Measurements from ENCODE around the gene ANKRD28.

DNA sequence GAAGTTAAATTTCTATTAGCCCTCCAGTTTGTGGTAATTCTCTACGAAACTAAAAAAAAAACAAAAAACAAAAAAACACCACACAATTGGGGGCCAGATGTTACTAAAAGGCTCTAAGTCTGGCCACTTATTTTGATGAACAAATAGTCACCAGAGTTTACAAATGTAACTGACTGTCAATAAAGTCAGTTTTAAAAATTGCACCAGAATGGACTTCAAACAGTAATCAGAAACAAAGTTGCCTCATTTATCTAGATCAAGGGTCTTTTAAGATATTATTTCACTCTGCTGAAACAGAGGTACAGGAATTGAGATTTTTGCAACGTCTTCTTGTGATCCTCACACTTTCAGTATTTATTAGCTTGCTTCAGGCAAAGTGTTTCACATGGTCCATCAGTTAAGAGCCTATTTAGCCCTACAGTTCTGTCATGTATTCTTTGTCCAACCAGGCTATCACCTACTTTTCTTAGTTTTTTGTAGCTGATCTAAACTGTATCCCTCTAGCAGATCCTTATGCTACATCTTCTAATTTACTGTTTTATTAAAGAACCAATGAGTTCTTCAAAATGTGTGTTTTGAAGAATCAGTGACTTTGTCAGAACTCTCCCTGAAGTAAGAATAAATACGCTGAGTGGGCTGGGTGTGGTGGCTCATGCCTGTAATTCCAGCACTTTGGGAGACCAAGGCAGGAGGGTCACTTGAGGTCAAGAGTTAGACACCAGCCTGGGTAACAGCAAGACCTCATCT lies 74.7 kb downstream of the ANKRD28 start:
- TF ChIP-seq SNRNP70 (IDR thresholded peaks at IDR 0.05; ENCODE audit: low read depth, low read length) (no peak), ARNTL (CRISPR knock-in tag; IDR thresholded peaks at IDR 0.05) (no peak), ZNF615 (CRISPR knock-in tag; IDR thresholded peaks at IDR 0.05; ENCODE audit: borderline replicate concordance) (no peak), TRIM24 (CRISPR knock-in tag; IDR thresholded peaks at IDR 0.05) (no peak), FOXK2 (IDR thresholded peaks at IDR 0.05) (no peak), RNF2 (conservative IDR thresholded peaks at IDR 0.05; ENCODE audit: low read depth) (no peak), ZNF777 (CRISPR knock-in tag; IDR thresholded peaks at IDR 0.05) (no peak), TAF1 (CRISPR knock-in tag; IDR thresholded peaks at IDR 0.05) (no peak), EZH2 (conservative IDR thresholded peaks at IDR 0.05; ENCODE audit: low read depth, low read length) (no peak), POLR2AphosphoS5 (IDR thresholded peaks at IDR 0.05; ENCODE audit: low read depth, low read length) (no peak), CBX5 (CRISPR knock-in tag; IDR thresholded peaks at IDR 0.05; ENCODE audit: borderline replicate concordance) (no peak), CREM (IDR thresholded peaks at IDR 0.05) (no peak), CREM (CRISPR knock-in tag; IDR thresholded peaks at IDR 0.05) (no peak), POLR2A (IDR thresholded peaks at IDR 0.05; ENCODE audit: insufficient read depth in 1 of 2, low read depth in 2 of 2, low read length in 2 of 2) (no peak)
- TF ChIP-seq, protein P1, sequence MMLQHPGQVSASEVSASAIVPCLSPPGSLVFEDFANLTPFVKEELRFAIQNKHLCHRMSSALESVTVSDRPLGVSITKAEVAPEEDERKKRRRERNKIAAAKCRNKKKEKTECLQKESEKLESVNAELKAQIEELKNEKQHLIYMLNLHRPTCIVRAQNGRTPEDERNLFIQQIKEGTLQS (CRISPR knock-in tag; IDR thresholded peaks at IDR 0.05): no peak

All from HepG2 (cell line).